SK-N-SH (cell line): Measurements from ENCODE around the gene SLC25A41. TPM values are rescaled to one million over a fixed set of nuclear protein-coding genes. Genes with fewer than 3 reads are reported as not detected.

Experiments used
- CTCF ChIA-PET: fragments of 300-600, 350-600 bp; formaldehyde crosslinking; extraction: SDS; loops from one replicate; lab custom pipeline; 2021; lab: Yijun Ruan, JAX
- POLR2A ChIA-PET: fragments of 350-600 bp; sonication (Branson Sonifier 250); formaldehyde crosslinking; extraction: SDS; loops from one replicate; lab custom pipeline; 2020; ENCODE audit warnings: antibody characterized with exemption, inconsistent platforms; lab: Yijun Ruan, JAX
- DNase-seq: peaks from one replicate; pipeline ENCODE4 v3.0.0; 2012
- H2AFZ ChIP-seq: fragments of 200-600 bp; sonication (generic); 2 replicates; pipeline ENCODE4 v1.8.1; 2016; ENCODE audit warnings: antibody characterized with exemption, mild to moderate bottlenecking, low read depth
- H3F3A ChIP-seq: fragments of 200-600 bp; sonication (generic); replicated peaks from 2 replicates; pipeline ENCODE3; 2016; ENCODE audit warnings: antibody characterized with exemption, mild to moderate bottlenecking; ENCODE audit not compliant: insufficient read depth
- H3K27ac ChIP-seq, 2 experiments: fragments of 200-500 bp in 1 of 2; fragments of 200-600 bp in 1 of 2; sonication (Bioruptor generic) in 1 of 2; sonication (generic), shearing (Covaris generic) in 1 of 2; 2 replicates each; pipeline versions ENCODE4 v1.5.1 to v1.6.1; 2014 to 2016; ENCODE audit warnings: low read depth in 2 of 2, inconsistent platforms in 1 of 2, low read length in 1 of 2, mild to moderate bottlenecking in 1 of 2, mixed read lengths in 1 of 2
- H3K27me3 ChIP-seq: fragments of 200-600 bp; sonication (generic), shearing (Covaris generic); 2 replicates; pipeline ENCODE4 v1.6.1; 2016; ENCODE audit warnings: mixed run types; ENCODE audit not compliant: insufficient read depth
- H3K36me3 ChIP-seq, 2 experiments: fragments of 200-500 bp in 1 of 2; fragments of 200-600 bp in 1 of 2; sonication (Bioruptor generic) in 1 of 2; sonication (generic) in 1 of 2; replicated peaks in 1 of 2; 2 replicates each; pipeline versions ENCODE3 to v1.5.1; 2014 to 2016; ENCODE audit warnings: low read length in 1 of 2, mild to moderate bottlenecking in 1 of 2; ENCODE audit not compliant: insufficient read depth in 2 of 2, control insufficient read depth in 1 of 2
- H3K4me1 ChIP-seq, 2 experiments: fragments of 200-500 bp in 1 of 2; fragments of 200-600 bp in 1 of 2; sonication (Bioruptor generic) in 1 of 2; sonication (generic), shearing (Covaris generic) in 1 of 2; 2 replicates each; pipeline versions ENCODE4 v1.5.1 to v1.6.1; 2014 to 2016; ENCODE audit warnings: low read depth in 1 of 2, low read length in 1 of 2, mixed run types in 1 of 2; ENCODE audit not compliant: insufficient read depth in 2 of 2, control insufficient read depth in 1 of 2
- H3K4me2 ChIP-seq: fragments of 200-600 bp; sonication (generic), shearing (Covaris generic); 2 replicates; pipeline ENCODE4 v1.6.1; 2017; ENCODE audit warnings: mixed run types
- H3K4me3 ChIP-seq, 2 experiments: fragments of 200-500 bp in 1 of 2; fragments of 200-600 bp in 1 of 2; sonication (Bioruptor generic) in 1 of 2; sonication (generic), shearing (Covaris generic) in 1 of 2; 2 replicates each; pipeline versions ENCODE4 v1.5.1 to v1.8.1; 2014 to 2016; ENCODE audit warnings: low read depth in 2 of 2, inconsistent platforms in 1 of 2, low read length in 1 of 2, mild to moderate bottlenecking in 1 of 2, mixed read lengths in 1 of 2, moderate library complexity in 1 of 2
- H3K79me2 ChIP-seq: fragments of 200-600 bp; sonication (generic); 2 replicates; pipeline ENCODE4 v1.8.1; 2017; ENCODE audit warnings: mild to moderate bottlenecking; ENCODE audit not compliant: insufficient read depth
- H3K9ac ChIP-seq: fragments of 200-600 bp; sonication (generic); 2 replicates; pipeline ENCODE4 v1.6.1; 2017; ENCODE audit warnings: mixed run types
- H3K9me2 ChIP-seq: fragments of 200-600 bp; sonication (generic); 2 replicates; pipeline ENCODE4 v1.6.1; 2017; ENCODE audit warnings: mixed run types
- H3K9me3 ChIP-seq: fragments of 200-600 bp; sonication (generic); 2 replicates; pipeline ENCODE4 v1.6.1; 2017; ENCODE audit warnings: mixed run types, mild to moderate bottlenecking, moderate library complexity
- H4K20me1 ChIP-seq: fragments of 200-600 bp; sonication (generic); 2 replicates; pipeline ENCODE4 v1.6.1; 2017; ENCODE audit warnings: mild to moderate bottlenecking, mixed run types; ENCODE audit not compliant: insufficient read depth
- CHD2 ChIP-seq: fragments of 150-350 bp; IDR thresholded peaks from 2 replicates; pipeline ENCODE4 v1.6.1; 2018; ENCODE audit warnings: low read length; ENCODE audit not compliant: partially characterized antibody
- ELF1 ChIP-seq: IDR thresholded peaks from 2 replicates; pipeline ENCODE4 v1.4.0; 2012
- EP300 ChIP-seq, 2 experiments: IDR thresholded peaks; 2 replicates each; pipeline versions ENCODE4 v1.4.0 to v1.6.1; 2012; ENCODE audit warnings: borderline replicate concordance in 1 of 2, low read depth in 1 of 2, low read length in 1 of 2
- EZH2phosphoT487 ChIP-seq: fragments of 200-600 bp; sonication (generic); IDR thresholded peaks from 2 replicates; pipeline ENCODE4 v1.6.1; 2017; ENCODE audit warnings: low read depth, mixed run types, mild to moderate bottlenecking, antibody characterized with exemption, moderate library complexity, borderline replicate concordance
- FOSL2 ChIP-seq: IDR thresholded peaks from 2 replicates; pipeline ENCODE4 v1.4.0; 2012; ENCODE audit warnings: low read depth, mild to moderate bottlenecking, moderate library complexity, borderline replicate concordance
- FOXM1 ChIP-seq: IDR thresholded peaks from 2 replicates; pipeline ENCODE4 v1.4.0; 2012; ENCODE audit warnings: low read depth, mild to moderate bottlenecking
- GABPA ChIP-seq: IDR thresholded peaks from 2 replicates; pipeline ENCODE4 v1.4.0; 2012; ENCODE audit warnings: low read depth, mild to moderate bottlenecking
- JUND ChIP-seq: IDR thresholded peaks from 2 replicates; pipeline ENCODE4 v1.4.0; 2012
- MEF2A ChIP-seq: IDR thresholded peaks from 2 replicates; pipeline ENCODE4 v1.4.0; 2012; ENCODE audit warnings: low read depth, borderline replicate concordance
- NRF1 ChIP-seq: IDR thresholded peaks from 2 replicates; pipeline ENCODE4 v1.6.1; 2012; ENCODE audit warnings: low read depth, mild to moderate bottlenecking, low read length
- RCOR1 ChIP-seq: fragments of 150-350 bp; IDR thresholded peaks from 2 replicates; pipeline ENCODE4 v1.6.1; 2017; ENCODE audit warnings: antibody characterized with exemption, low read length
- RXRA ChIP-seq: IDR thresholded peaks from 2 replicates; pipeline ENCODE4 v1.4.0; 2012; ENCODE audit warnings: low read depth, mild to moderate bottlenecking, borderline replicate concordance
- SIN3A ChIP-seq: IDR thresholded peaks from 2 replicates; pipeline ENCODE4 v1.6.1; 2012; ENCODE audit warnings: low read depth, mild to moderate bottlenecking, low read length, moderate library complexity, borderline replicate concordance
- TEAD4 ChIP-seq: IDR thresholded peaks from 2 replicates; pipeline ENCODE4 v1.4.0; 2012; ENCODE audit warnings: mild to moderate bottlenecking, borderline replicate concordance; ENCODE audit not compliant: insufficient read depth
- WGBS: methylation state at CpG from one replicate; pipeline ENCODE4 v1.1.6; 2017; ENCODE audit warnings: low lambda C conversion rate; 5-methylcytosine and 5-hydroxymethylcytosine counted together
- polyA plus RNA-seq, 3 experiments: library from polyadenylated mRNA; depleted of rRNA; stranded (reverse); fragments of >200 nt; gene quantifications; 2 replicates each; pipeline ENCODE4 v1.2.3, GENCODE V29; 2012
- TF ChIP-seq, protein P1 (sequence below): IDR thresholded peaks from 2 replicates; pipeline ENCODE4; 2012
- TF ChIP-seq, protein P2 (sequence below): fragments of 150-350 bp; IDR thresholded peaks from 2 replicates; pipeline ENCODE4 v1.6.1; 2016; ENCODE audit warnings: mild to moderate bottlenecking, low read depth, low read length

The SLC25A41 gene
- polyA plus RNA-seq, 1 of the 3 experiments (the other 2 are of a cell fraction) = 0.12 TPM

DNA sequence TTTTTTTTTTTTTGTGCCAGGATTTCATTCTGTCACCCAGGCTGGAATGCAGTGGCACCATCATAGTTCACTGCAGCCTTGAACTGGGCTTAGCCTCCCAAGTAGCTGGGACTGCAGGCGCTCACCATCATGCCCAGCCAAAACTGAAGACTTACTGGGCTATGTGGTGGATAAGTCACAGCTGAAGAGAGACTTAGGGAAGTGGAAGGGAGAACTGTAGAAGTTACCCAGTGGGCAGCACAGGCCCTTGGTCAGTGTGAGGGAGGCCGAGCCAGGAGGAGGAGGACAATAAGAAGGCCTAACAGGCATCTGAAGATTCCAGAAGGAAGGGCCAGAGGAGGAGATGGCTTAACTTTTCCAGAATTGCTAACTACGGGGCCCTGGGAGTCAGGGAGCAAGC, 53.8 kb downstream of the SLC25A41 start:
- TF ChIP-seq ELF1 (no peak), EP300 (IDR thresholded peaks at IDR 0.05; ENCODE audit: borderline replicate concordance in 1 of 2, low read depth in 1 of 2, low read length in 1 of 2) (no peak), MEF2A (no peak), GABPA (no peak), CHD2 (no peak), RCOR1 (no peak), TEAD4 (no peak), EZH2phosphoT487 (no peak), FOXM1 (no peak), FOSL2 (no peak), RXRA (no peak), JUND (no peak), NRF1 (no peak)
- TF ChIP-seq, protein P1, sequence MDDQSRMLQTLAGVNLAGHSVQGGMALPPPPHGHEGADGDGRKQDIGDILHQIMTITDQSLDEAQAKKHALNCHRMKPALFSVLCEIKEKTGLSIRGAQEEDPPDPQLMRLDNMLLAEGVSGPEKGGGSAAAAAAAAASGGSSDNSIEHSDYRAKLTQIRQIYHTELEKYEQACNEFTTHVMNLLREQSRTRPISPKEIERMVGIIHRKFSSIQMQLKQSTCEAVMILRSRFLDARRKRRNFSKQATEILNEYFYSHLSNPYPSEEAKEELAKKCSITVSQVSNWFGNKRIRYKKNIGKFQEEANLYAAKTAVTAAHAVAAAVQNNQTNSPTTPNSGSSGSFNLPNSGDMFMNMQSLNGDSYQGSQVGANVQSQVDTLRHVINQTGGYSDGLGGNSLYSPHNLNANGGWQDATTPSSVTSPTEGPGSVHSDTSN = no peak
- TF ChIP-seq, protein P2, sequence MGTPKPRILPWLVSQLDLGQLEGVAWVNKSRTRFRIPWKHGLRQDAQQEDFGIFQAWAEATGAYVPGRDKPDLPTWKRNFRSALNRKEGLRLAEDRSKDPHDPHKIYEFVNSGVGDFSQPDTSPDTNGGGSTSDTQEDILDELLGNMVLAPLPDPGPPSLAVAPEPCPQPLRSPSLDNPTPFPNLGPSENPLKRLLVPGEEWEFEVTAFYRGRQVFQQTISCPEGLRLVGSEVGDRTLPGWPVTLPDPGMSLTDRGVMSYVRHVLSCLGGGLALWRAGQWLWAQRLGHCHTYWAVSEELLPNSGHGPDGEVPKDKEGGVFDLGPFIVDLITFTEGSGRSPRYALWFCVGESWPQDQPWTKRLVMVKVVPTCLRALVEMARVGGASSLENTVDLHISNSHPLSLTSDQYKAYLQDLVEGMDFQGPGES = no peak
- H3K9ac ChIP-seq = no peak overlapping the region
- H2AFZ ChIP-seq = no peak overlapping the region
- H3K4me3 ChIP-seq = no peak overlapping the region
- no peaks in the 10 kb centered on the region for H3K9me2 ChIP-seq
- WGBS = 93% methylated on average over 3 of the region's 3 CpGs
- no peak overlapping the region for H3K27ac ChIP-seq
- H3K4me2 ChIP-seq = no peak overlapping the region
- peaks cover 34 to 37% of the 10 kb centered on the region in 2 experiments for H3K36me3 ChIP-seq
- peaks cover 22% of the 10 kb centered on the region for H3F3A ChIP-seq
- peaks cover 0 to 8% of the 10 kb centered on the region in 2 experiments; a peak in 1 of 4 replicates for H3K4me1 ChIP-seq
- H3K9me3 ChIP-seq = no peaks in the 10 kb centered on the region
- H3K79me2 ChIP-seq = no peaks in the 10 kb centered on the region; the same call in 1 of the 2 replicates
- H3K27me3 ChIP-seq = no peaks in the 10 kb centered on the region
- no peaks in the 10 kb centered on the region for H4K20me1 ChIP-seq
- ChIA-PET CTCF (interaction anchor here (1.1 kb wide), 1 partner anchor 161 kb away, joined by 3 read pairs; no protein-coding TSS in a partner anchor), POLR2A (no interaction called here)
- no peak for DNase-seq

DNA sequence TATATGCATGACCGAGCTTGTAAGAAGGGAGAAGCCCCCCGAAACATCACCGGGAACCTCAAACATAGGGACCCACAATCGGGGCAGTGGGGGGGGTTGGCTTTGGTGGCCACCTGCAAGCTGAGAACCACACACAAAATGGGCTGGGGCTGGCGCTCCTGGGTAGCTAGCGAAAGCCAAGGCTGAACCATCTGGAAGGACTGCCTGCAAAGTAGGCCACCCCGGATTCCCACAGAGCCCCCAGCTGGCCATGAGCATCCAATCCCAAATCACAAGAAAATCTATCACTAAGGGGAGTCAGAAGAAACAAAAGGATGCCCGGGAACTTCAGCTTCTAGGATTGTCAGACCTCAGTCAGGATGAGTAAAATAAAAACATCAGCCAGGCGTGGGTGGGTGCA, 55.1 kb downstream of the SLC25A41 start:
- Histone ChIP-seq H3K27me3 (no peaks in the 10 kb centered on the region), H3K9ac (no peak overlapping the region), H3K4me1 (peaks cover 6 to 19% of the 10 kb centered on the region in 2 experiments; a peak in 1 of 4 replicates), H2AFZ (no peak overlapping the region), H3K4me2 (no peak overlapping the region), H3F3A (peaks cover 22% of the 10 kb centered on the region), H4K20me1 (no peaks in the 10 kb centered on the region), H3K27ac (peak overlapping the region in 1 of 2 experiments; percentile 17; a peak in 1 of 4 replicates), H3K79me2 (peaks cover 8% of the 10 kb centered on the region), H3K9me3 (no peaks in the 10 kb centered on the region), H3K9me2 (no peaks in the 10 kb centered on the region), H3K36me3 (peaks cover 33 to 36% of the 10 kb centered on the region in 2 experiments), H3K4me3 (no peak overlapping the region)
- ChIA-PET POLR2A (no interaction called here), CTCF (interaction anchor here (1.1 kb wide), 2 partner anchors 11 to 160 kb away, joined by 3 read pairs; no protein-coding TSS in a partner anchor)
- DNase-seq = no peak
- TF ChIP-seq, protein P1 = no peak
- no peak for TF ChIP-seq SIN3A
- WGBS = 73% methylated on average over 8 of the region's 9 CpGs
